GM23248 (cell line): ENCODE results near the gene PTGES3. TPM values are rescaled to one million over a fixed set of nuclear protein-coding genes. Genes with fewer than 3 reads are reported as not detected.

Experiments used
- DNase-seq: peaks from one replicate; pipeline ENCODE4 v3.0.0-alpha.2; 2015
- H2AFZ ChIP-seq: fragments of 200-600 bp; sonication (generic); 2 replicates; pipeline ENCODE4 v1.6.1; 2016; ENCODE audit warnings: antibody characterized with exemption
- H3F3A ChIP-seq: fragments of 200-600 bp; sonication (generic); 2 replicates; pipeline ENCODE4 v1.6.1; 2016; ENCODE audit warnings: mild to moderate bottlenecking, antibody characterized with exemption, mixed run types; ENCODE audit not compliant: insufficient read depth
- H3K27ac ChIP-seq: fragments of 200-600 bp; sonication (generic); 2 replicates; pipeline ENCODE4 v1.5.1; 2016; ENCODE audit warnings: mild to moderate bottlenecking
- H3K27me3 ChIP-seq: fragments of 200-600 bp; sonication (generic); replicated peaks from 2 replicates; pipeline ENCODE4 v1.6.1; 2016; ENCODE audit warnings: mild to moderate bottlenecking; ENCODE audit not compliant: insufficient read depth
- H3K36me3 ChIP-seq: fragments of 200-600 bp; sonication (generic); 2 replicates; pipeline ENCODE4 v1.6.1; 2016; ENCODE audit warnings: low read depth, mild to moderate bottlenecking
- H3K4me1 ChIP-seq: fragments of 200-600 bp; sonication (generic); 2 replicates; pipeline ENCODE4 v1.6.1; 2016; ENCODE audit warnings: mild to moderate bottlenecking; ENCODE audit not compliant: insufficient read depth
- H3K4me2 ChIP-seq: fragments of 200-600 bp; sonication (generic); one replicate; pipeline ENCODE4 v1.6.1; 2016; ENCODE audit warnings: mild to moderate bottlenecking; ENCODE audit not compliant: unreplicated experiment
- H3K4me3 ChIP-seq: fragments of 200-600 bp; sonication (generic); 2 replicates; pipeline ENCODE4 v1.5.1; 2016; ENCODE audit warnings: mild to moderate bottlenecking
- H3K79me2 ChIP-seq: fragments of 200-600 bp; sonication (generic); 2 replicates; pipeline ENCODE4 v1.6.1; 2016; ENCODE audit warnings: mild to moderate bottlenecking; ENCODE audit not compliant: insufficient read depth
- H3K9ac ChIP-seq: fragments of 200-600 bp; sonication (generic); 2 replicates; pipeline ENCODE4 v1.6.1; 2016; ENCODE audit warnings: mild to moderate bottlenecking
- H3K9me2 ChIP-seq: fragments of 200-600 bp; sonication (generic); 2 replicates; pipeline ENCODE4 v1.6.1; 2016; ENCODE audit warnings: mixed run types, mild to moderate bottlenecking, moderate library complexity; ENCODE audit not compliant: insufficient read depth
- H3K9me3 ChIP-seq: fragments of 200-600 bp; sonication (generic); one replicate; pipeline ENCODE4 v1.6.1; 2017; ENCODE audit warnings: low read depth
- H4K20me1 ChIP-seq: fragments of 200-600 bp; sonication (generic); 2 replicates; pipeline ENCODE4 v1.6.0; 2016; ENCODE audit not compliant: insufficient read depth
- EZH2 ChIP-seq: fragments of 200-600 bp; sonication (generic); IDR thresholded peaks from 2 replicates; pipeline ENCODE4 v1.6.1; 2018; ENCODE audit warnings: antibody characterized with exemption, mild to moderate bottlenecking; ENCODE audit not compliant: insufficient read depth, poor library complexity, severe bottlenecking
- EZH2phosphoT487 ChIP-seq: fragments of 200-600 bp; sonication (generic); IDR thresholded peaks from 2 replicates; pipeline ENCODE4 v1.6.1; 2018; ENCODE audit warnings: antibody characterized with exemption, moderate library complexity, mild to moderate bottlenecking, low read depth; ENCODE audit not compliant: insufficient read depth
- WGBS, 2 experiments: methylation state at CpG; one replicate each; pipeline ENCODE4 v1.1.6; 2015 to 2017; ENCODE audit warnings: low lambda C conversion rate in 2 of 2, low coverage in 1 of 2; ENCODE audit errors: missing lambda C conversion rate in 2 of 2; 5-methylcytosine and 5-hydroxymethylcytosine counted together
- in situ Hi-C: fragments of 300-500 bp; cut with MboI; formaldehyde crosslinking; loops from 2 replicates; pipeline ENCODE4 v1.15.0; 2020
- polyA plus RNA-seq: library from polyadenylated mRNA; unstranded; fragments of >200 nt; fragmentation: Nextera tagmentation; extraction: Ambion mirVana; gene quantifications from 2 replicates; pipeline ENCODE4 v1.2.1, GENCODE V29; 2016
- small RNA-seq: library from RNA; depleted of rRNA; stranded (forward); fragments of <200 nt; gene quantifications from one replicate; pipeline ENCODE3, GENCODE V24; 2014; ENCODE audit warnings: low read depth, low replicate concordance
- total RNA-seq: library from RNA; depleted of rRNA; stranded (reverse); fragments of >200 nt; shearing (Covaris generic); gene quantifications from 2 replicates; pipeline ENCODE4 v1.2.3, GENCODE V29; 2014; rRNA removed

The PTGES3 gene
- total and polyA plus RNA-seq, 2 experiments from 2014 or later, result 79.9 to 237 TPM

DNA sequence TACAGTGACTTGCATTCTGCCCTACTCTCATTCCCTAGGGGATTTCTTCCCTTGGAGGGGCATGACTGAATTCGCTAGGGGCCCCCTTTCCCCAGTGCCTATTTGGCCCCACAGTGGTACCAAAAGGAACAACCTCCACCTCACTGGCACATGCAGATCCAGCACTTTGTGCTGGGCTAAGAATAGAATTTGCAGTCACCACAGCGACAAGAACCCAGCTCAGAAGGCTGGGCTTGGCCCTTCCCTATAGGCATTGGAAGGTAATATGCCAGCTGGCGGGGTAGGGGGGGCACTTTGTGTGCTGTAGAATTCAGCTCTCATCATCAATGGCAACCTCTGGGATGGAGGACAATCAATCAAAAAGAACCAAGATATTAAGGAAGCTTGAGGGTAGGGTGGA lies 71.8 kb downstream of the PTGES3 start:
- no peak overlapping the region for H3K27ac ChIP-seq
- no peaks in the 10 kb centered on the region for H3K9me3 ChIP-seq
- H3K79me2 ChIP-seq, result peaks cover 100% of the 10 kb centered on the region
- no peaks in the 10 kb centered on the region for H3K27me3 ChIP-seq
- H3K4me1 ChIP-seq, result no peaks in the 10 kb centered on the region
- no peak for TF ChIP-seq EZH2phosphoT487
- TF ChIP-seq EZH2, result no peak
- no peaks in the 10 kb centered on the region for H3K9me2 ChIP-seq
- H3K4me2 ChIP-seq, result no peak overlapping the region
- WGBS, 2 experiments, result 83 to 88% methylated on average over 3 of the region's 3 CpGs
- in situ Hi-C loops, result no loop called here
- no peaks in the 10 kb centered on the region for H4K20me1 ChIP-seq
- no peak overlapping the region for H2AFZ ChIP-seq
- DNase-seq, result no peak
- H3K4me3 ChIP-seq, result no peak overlapping the region
- no peaks in the 10 kb centered on the region for H3F3A ChIP-seq
- peaks cover 81% of the 10 kb centered on the region for H3K36me3 ChIP-seq
- no peak overlapping the region for H3K9ac ChIP-seq

DNA sequence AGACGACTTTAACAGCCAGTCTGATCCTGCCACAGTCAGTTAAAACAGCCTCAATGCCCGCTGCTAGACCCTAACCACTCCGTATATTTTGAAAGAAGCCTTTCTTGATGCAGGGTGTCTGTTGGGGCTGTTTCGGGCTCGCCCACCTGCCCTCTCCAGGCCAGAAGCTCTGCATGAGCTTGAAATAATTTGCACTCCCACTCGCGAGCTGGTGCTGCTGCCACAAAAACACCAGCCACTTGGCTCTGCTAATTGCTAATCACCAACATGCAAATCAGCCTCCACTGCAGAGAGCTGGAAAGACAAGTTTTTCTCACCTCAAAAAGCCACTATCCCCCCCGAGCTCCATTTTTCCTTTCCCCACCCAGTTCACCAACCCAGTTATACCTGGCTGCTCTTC lies 73.5 kb downstream of the PTGES3 start:
- H3K4me2 ChIP-seq, result no peak overlapping the region

More for the DNA sequence above, 73.5 kb downstream of the PTGES3 start:
- TF ChIP-seq EZH2, result no peak
- TF ChIP-seq EZH2phosphoT487, result no peak
- WGBS, 2 experiments, result 78 to 79% methylated on average over 8 of the region's 8 CpGs
- no peaks in the 10 kb centered on the region for H3K4me1 ChIP-seq
- H4K20me1 ChIP-seq, result no peaks in the 10 kb centered on the region
- H3K27me3 ChIP-seq, result no peaks in the 10 kb centered on the region
- no peak for DNase-seq
- H3K9ac ChIP-seq, result no peak overlapping the region
- no peaks in the 10 kb centered on the region for H3K9me3 ChIP-seq
- peaks cover 93% of the 10 kb centered on the region for H3K79me2 ChIP-seq
- H3K9me2 ChIP-seq, result no peaks in the 10 kb centered on the region
- H3K27ac ChIP-seq, result no peak overlapping the region
- peaks cover 83% of the 10 kb centered on the region for H3K36me3 ChIP-seq
- in situ Hi-C loops, result no loop called here
- no peaks in the 10 kb centered on the region for H3F3A ChIP-seq
- no peak overlapping the region for H3K4me3 ChIP-seq
- H2AFZ ChIP-seq, result no peak overlapping the region

Small RNA genes lying within 50 kb of the gene (small RNA-seq; reads per million reads assigned to genes)
- not detected for gene RN7SL809P
- 1,896 reads per million, percentile 99 among the genes with 10 or more reads in this experiment for gene SNORD59A

Other genes with a start within 250 kb of the PTGES3 start
- gene TIMELESS, start 238.9 kb downstream of the PTGES3 start, total RNA-seq, result 4.2 and 4.5 TPM in 2 replicates
- gene TIMELESS, start 238.9 kb downstream of the PTGES3 start, polyA plus RNA-seq, result 6.8 and 7.9 TPM in 2 replicates
- gene MIP, start 233.6 kb downstream of the PTGES3 start, total RNA-seq, result not detected in 2 replicates
- gene MIP, start 233.6 kb downstream of the PTGES3 start, polyA plus RNA-seq, result not detected in 2 replicates
- gene SPRYD4, start 219.7 kb downstream of the PTGES3 start, total RNA-seq, result 1.8 TPM in 2 replicates
- gene SPRYD4, start 219.7 kb downstream of the PTGES3 start, polyA plus RNA-seq, result 1.6 TPM in 2 replicates
- not detected in 2 replicates for gene GLS2, start 200.1 kb downstream of the PTGES3 start, total RNA-seq
- gene GLS2, start 200.1 kb downstream of the PTGES3 start, polyA plus RNA-seq, result 0.20 TPM in 1 of 2 replicates, not detected in the other
- 23.8 and 28.7 TPM in 2 replicates for gene RBMS2, start 166.5 kb downstream of the PTGES3 start, total RNA-seq
- gene RBMS2, start 166.5 kb downstream of the PTGES3 start, polyA plus RNA-seq, result 20.9 and 28.7 TPM in 2 replicates
- gene BAZ2A, start 58.0 kb downstream of the PTGES3 start, total RNA-seq, result 13.0 and 24.7 TPM in 2 replicates
- 19.0 and 23.2 TPM in 2 replicates for gene BAZ2A, start 58.0 kb downstream of the PTGES3 start, polyA plus RNA-seq
- gene ATP5F1B, start 42.3 kb downstream of the PTGES3 start, total RNA-seq, result 456 and 505 TPM in 2 replicates
- 826 and 857 TPM in 2 replicates for gene ATP5F1B, start 42.3 kb downstream of the PTGES3 start, polyA plus RNA-seq
- 624 and 672 TPM in 2 replicates for gene NACA, start 37.0 kb upstream of the PTGES3 start, total RNA-seq
- 759 and 762 TPM in 2 replicates for gene NACA, start 37.0 kb upstream of the PTGES3 start, polyA plus RNA-seq
- 6.1 and 7.6 TPM in 2 replicates for gene PRIM1, start 64.0 kb upstream of the PTGES3 start, total RNA-seq
- 5.3 and 8.7 TPM in 2 replicates for gene PRIM1, start 64.0 kb upstream of the PTGES3 start, polyA plus RNA-seq
- 0.22 and 4.3 TPM in 2 replicates for gene HSD17B6, start 75.0 kb upstream of the PTGES3 start, total RNA-seq
- gene HSD17B6, start 75.0 kb upstream of the PTGES3 start, polyA plus RNA-seq, result 0.51 and 0.94 TPM in 2 replicates
- gene SDR9C7, start 246.1 kb upstream of the PTGES3 start, total RNA-seq, result not detected in 2 replicates
- not detected in 2 replicates for gene SDR9C7, start 246.1 kb upstream of the PTGES3 start, polyA plus RNA-seq